Astrocyte (in vitro differentiated cells and primary cell): ENCODE measurements around the gene SNX3. TPM values are rescaled to one million over a fixed set of nuclear protein-coding genes. Genes with fewer than 3 reads are reported as not detected.

Experiments
- DNase-seq: peaks from one replicate; pipeline ENCODE4 v3.0.0-alpha.2; 2010; ENCODE audit warnings: low read depth
- FAIRE-seq: peaks from 2 replicates; lab custom pipeline; 2011; peaks lifted over from hg19 to GRCh38; lab: Jason Lieb, UNC
- H2AFZ ChIP-seq: 2 replicates; pipeline ENCODE4 v1.6.0; 2012; ENCODE audit warnings: low read depth, low read length, inconsistent platforms
- H3K27ac ChIP-seq: 2 replicates; pipeline ENCODE4 v1.5.1; 2011; ENCODE audit warnings: low read depth, low read length, inconsistent platforms
- H3K27me3 ChIP-seq: 2 replicates; pipeline ENCODE4 v1.6.0; 2011; ENCODE audit warnings: low read length, inconsistent platforms; ENCODE audit not compliant: insufficient read depth
- H3K36me3 ChIP-seq: 2 replicates; pipeline ENCODE4 v1.5.1; 2011; ENCODE audit warnings: low read length, inconsistent platforms; ENCODE audit not compliant: insufficient read depth
- H3K4me1 ChIP-seq: 2 replicates; pipeline ENCODE4 v1.5.1; 2011; ENCODE audit warnings: low read length, inconsistent platforms; ENCODE audit not compliant: insufficient read depth
- H3K4me2 ChIP-seq: 2 replicates; pipeline ENCODE4 v1.6.0; 2012; ENCODE audit warnings: low read length, inconsistent platforms
- H3K4me3 ChIP-seq: 2 replicates; pipeline ENCODE4 v1.5.1; 2011; ENCODE audit warnings: low read depth, mild to moderate bottlenecking, low read length, inconsistent platforms; ENCODE audit not compliant: insufficient read depth
- H3K79me2 ChIP-seq: 2 replicates; pipeline ENCODE4 v1.6.0; 2012; ENCODE audit warnings: mild to moderate bottlenecking, low read length, inconsistent platforms; ENCODE audit not compliant: insufficient read depth
- H3K9ac ChIP-seq: 2 replicates; pipeline ENCODE4 v1.6.0; 2012; ENCODE audit warnings: mild to moderate bottlenecking, low read length, inconsistent platforms
- H3K9me3 ChIP-seq: 2 replicates; pipeline ENCODE4 v1.5.1; 2012; ENCODE audit warnings: low read depth, mild to moderate bottlenecking, low read length, inconsistent platforms; ENCODE audit not compliant: insufficient read depth
- H4K20me1 ChIP-seq: 2 replicates; pipeline ENCODE4 v1.6.0; 2012; ENCODE audit warnings: low read length, inconsistent platforms; ENCODE audit not compliant: insufficient read depth
- H3K27ac Mint-ChIP-seq: one replicate; pipeline ENCODE4 v1.8.0; 2021; ENCODE audit warnings: mild to moderate bottlenecking, mixed read lengths; ENCODE audit not compliant: unreplicated experiment
- H3K27me3 Mint-ChIP-seq: one replicate; pipeline ENCODE4 v1.8.0; 2021; ENCODE audit warnings: low read depth, mixed read lengths; ENCODE audit not compliant: unreplicated experiment
- H3K36me3 Mint-ChIP-seq: one replicate; pipeline ENCODE4 v1.8.0; 2021; ENCODE audit warnings: low read depth, mixed read lengths; ENCODE audit not compliant: unreplicated experiment
- H3K4me1 Mint-ChIP-seq: one replicate; pipeline ENCODE4 v1.8.0; 2021; ENCODE audit warnings: low read depth, mixed read lengths; ENCODE audit not compliant: unreplicated experiment
- H3K4me3 Mint-ChIP-seq: one replicate; pipeline ENCODE4 v1.8.0; 2021; ENCODE audit warnings: mild to moderate bottlenecking, moderate library complexity, mixed read lengths; ENCODE audit not compliant: unreplicated experiment
- H3K9me3 Mint-ChIP-seq: one replicate; pipeline ENCODE4 v1.8.0; 2021; ENCODE audit warnings: mild to moderate bottlenecking, mixed read lengths; ENCODE audit not compliant: unreplicated experiment
- EZH2 ChIP-seq: IDR thresholded peaks from 2 replicates; pipeline ENCODE4 v1.6.1; 2012; ENCODE audit warnings: mild to moderate bottlenecking, low read length, inconsistent platforms; ENCODE audit not compliant: insufficient read depth
- total RNA-seq: library from RNA; stranded (reverse); gene quantifications from 2 replicates; pipeline ENCODE4 v1.2.1, GENCODE V29; 2021
- TF ChIP-seq, protein P1 (sequence below): IDR thresholded peaks from 2 replicates; pipeline ENCODE4 v1.5.1; 2011; ENCODE audit warnings: low read depth, mild to moderate bottlenecking, inconsistent platforms, low read length, moderate library complexity; ENCODE audit not compliant: insufficient read depth

SNX3 gene
- total RNA-seq, 1 donor from 2014 or later: 165 TPM

DNA sequence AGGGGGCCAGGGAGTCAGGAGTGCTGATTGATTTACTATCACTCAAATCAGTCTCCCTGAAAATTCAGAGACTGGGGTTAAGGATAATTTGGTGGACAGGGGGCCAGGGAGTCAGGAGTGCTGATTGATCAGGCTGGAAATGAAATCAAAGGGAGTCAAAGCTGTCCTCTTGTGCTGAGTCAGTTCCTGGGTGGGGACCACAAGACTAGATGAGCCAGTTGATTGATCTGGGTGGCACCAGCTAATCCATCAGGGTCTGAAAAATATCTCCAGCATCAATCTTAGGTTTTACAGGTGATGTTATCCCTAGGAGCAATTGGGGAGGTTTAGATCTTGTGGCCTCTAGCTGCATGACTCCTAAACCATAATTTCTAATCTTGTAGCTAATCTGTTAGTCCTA lies 27.9 kb upstream of the SNX3 start:
- H3K4me3 ChIP-seq: no peak overlapping the region
- Mint-ChIP-seq H3K27me3 (no peaks in the 10 kb centered on the region), H3K27ac (no peak overlapping the region), H3K36me3 (no peaks in the 10 kb centered on the region), H3K4me3 (no peak overlapping the region), H3K4me1 (no peaks in the 10 kb centered on the region), H3K9me3 (peaks cover 3% of the 10 kb centered on the region)
- H4K20me1 ChIP-seq: no peaks in the 10 kb centered on the region
- no peak overlapping the region for H3K9ac ChIP-seq
- no peaks in the 10 kb centered on the region for H3K4me1 ChIP-seq
- DNase-seq (no peak), FAIRE-seq (no peak)
- H3K9me3 ChIP-seq: no peaks in the 10 kb centered on the region
- H3K27ac ChIP-seq: no peak overlapping the region
- H3K79me2 ChIP-seq: no peaks in the 10 kb centered on the region
- TF ChIP-seq EZH2: no peak
- TF ChIP-seq, protein P1, sequence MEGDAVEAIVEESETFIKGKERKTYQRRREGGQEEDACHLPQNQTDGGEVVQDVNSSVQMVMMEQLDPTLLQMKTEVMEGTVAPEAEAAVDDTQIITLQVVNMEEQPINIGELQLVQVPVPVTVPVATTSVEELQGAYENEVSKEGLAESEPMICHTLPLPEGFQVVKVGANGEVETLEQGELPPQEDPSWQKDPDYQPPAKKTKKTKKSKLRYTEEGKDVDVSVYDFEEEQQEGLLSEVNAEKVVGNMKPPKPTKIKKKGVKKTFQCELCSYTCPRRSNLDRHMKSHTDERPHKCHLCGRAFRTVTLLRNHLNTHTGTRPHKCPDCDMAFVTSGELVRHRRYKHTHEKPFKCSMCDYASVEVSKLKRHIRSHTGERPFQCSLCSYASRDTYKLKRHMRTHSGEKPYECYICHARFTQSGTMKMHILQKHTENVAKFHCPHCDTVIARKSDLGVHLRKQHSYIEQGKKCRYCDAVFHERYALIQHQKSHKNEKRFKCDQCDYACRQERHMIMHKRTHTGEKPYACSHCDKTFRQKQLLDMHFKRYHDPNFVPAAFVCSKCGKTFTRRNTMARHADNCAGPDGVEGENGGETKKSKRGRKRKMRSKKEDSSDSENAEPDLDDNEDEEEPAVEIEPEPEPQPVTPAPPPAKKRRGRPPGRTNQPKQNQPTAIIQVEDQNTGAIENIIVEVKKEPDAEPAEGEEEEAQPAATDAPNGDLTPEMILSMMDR: no peak
- H3K27me3 ChIP-seq: no peaks in the 10 kb centered on the region
- H2AFZ ChIP-seq: no peak overlapping the region
- H3K36me3 ChIP-seq: no peaks in the 10 kb centered on the region
- no peak overlapping the region for H3K4me2 ChIP-seq

DNA sequence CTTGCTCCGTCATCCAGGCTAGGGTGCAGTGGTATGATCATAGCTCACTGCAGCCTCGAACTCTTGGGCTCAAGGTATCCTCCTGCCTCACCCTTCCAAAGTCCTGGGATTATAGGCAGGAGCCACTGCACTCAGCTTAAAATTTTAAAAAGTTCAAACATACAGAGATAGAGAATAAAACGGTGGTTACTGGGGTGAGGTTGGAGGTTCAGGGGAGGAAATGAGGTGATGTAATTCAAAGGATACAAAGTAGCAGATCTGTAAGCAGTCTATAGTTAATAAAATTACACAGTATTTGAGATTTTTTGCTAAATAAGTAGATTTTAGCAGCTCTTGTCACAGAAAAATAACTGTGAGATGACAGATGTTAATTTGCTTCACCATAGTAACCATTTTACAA lies 26.5 kb upstream of the SNX3 start:
- FAIRE-seq (no peak), DNase-seq (no peak)
- Histone ChIP-seq H2AFZ (no peak overlapping the region), H3K4me2 (no peak overlapping the region), H3K4me3 (no peak overlapping the region), H3K9ac (no peak overlapping the region), H3K36me3 (no peaks in the 10 kb centered on the region), H4K20me1 (no peaks in the 10 kb centered on the region), H3K9me3 (no peaks in the 10 kb centered on the region), H3K27ac (no peak overlapping the region), H3K27me3 (no peaks in the 10 kb centered on the region), H3K79me2 (no peaks in the 10 kb centered on the region), H3K4me1 (no peaks in the 10 kb centered on the region)
- Mint-ChIP-seq H3K4me3 (no peak overlapping the region), H3K27me3 (no peaks in the 10 kb centered on the region), H3K9me3 (peaks cover 3% of the 10 kb centered on the region), H3K4me1 (no peaks in the 10 kb centered on the region), H3K36me3 (no peaks in the 10 kb centered on the region), H3K27ac (no peak overlapping the region)
- TF ChIP-seq, protein P1: no peak
- no peak for TF ChIP-seq EZH2

DNA sequence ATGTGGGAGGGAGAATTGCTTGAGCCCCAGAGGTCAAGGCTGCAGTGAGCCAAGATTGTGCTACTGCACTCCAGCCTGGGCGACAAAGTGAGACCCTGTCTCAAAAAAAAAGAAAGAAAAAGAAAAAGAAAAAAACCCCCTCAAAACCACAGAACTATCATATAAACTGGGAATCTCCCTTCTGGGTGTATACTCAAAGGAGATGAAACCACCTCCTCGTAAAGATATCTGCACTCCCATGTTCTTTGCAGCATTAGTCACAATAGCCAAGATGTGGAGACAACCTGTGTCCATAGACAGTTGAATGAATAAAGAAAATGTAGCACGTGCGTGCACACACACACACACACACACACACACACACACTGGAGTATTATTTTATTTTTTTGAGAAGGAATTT lies 25.5 kb upstream of the SNX3 start:
- Mint-ChIP-seq H3K9me3 (peaks cover 3% of the 10 kb centered on the region), H3K27me3 (no peaks in the 10 kb centered on the region), H3K4me3 (no peak overlapping the region), H3K36me3 (no peaks in the 10 kb centered on the region), H3K4me1 (no peaks in the 10 kb centered on the region), H3K27ac (no peak overlapping the region)
- Histone ChIP-seq H4K20me1 (no peaks in the 10 kb centered on the region), H3K9ac (no peak overlapping the region), H3K4me1 (no peaks in the 10 kb centered on the region), H3K27me3 (no peaks in the 10 kb centered on the region), H3K9me3 (no peaks in the 10 kb centered on the region), H3K4me2 (no peak overlapping the region), H3K36me3 (no peaks in the 10 kb centered on the region), H3K27ac (no peak overlapping the region), H3K79me2 (no peaks in the 10 kb centered on the region), H3K4me3 (no peak overlapping the region), H2AFZ (no peak overlapping the region)
- no peak for FAIRE-seq
- no peak for DNase-seq
- TF ChIP-seq, protein P1: no peak
- TF ChIP-seq EZH2: no peak
